PC-9 (cell line): ENCODE results near the gene CDK5. TPM values are rescaled to one million over a fixed set of nuclear protein-coding genes. Genes with fewer than 3 reads are reported as not detected.

Experiments used
- BruUV-seq: library from RNA; stranded (reverse); fragments of 400-500 nt; replicated peaks from 2 replicates; lab custom pipeline; 2021; lab: Mats Ljungman, UMichigan
- CTCF ChIA-PET: fragments of 300-600 bp; sonication (Branson Sonifier 250); formaldehyde crosslinking; loops from one replicate; lab custom pipeline; 2022; ENCODE audit warnings: antibody characterized with exemption; lab: Charles Lee
- POLR2A ChIA-PET: fragments of 300-600 bp; sonication (Branson Sonifier 250); formaldehyde crosslinking; loops from one replicate; lab custom pipeline; 2022; ENCODE audit warnings: antibody characterized with exemption; ENCODE audit not compliant: unreplicated experiment; lab: Charles Lee
- DNase-seq, 2 experiments: peaks; one replicate each; pipeline versions ENCODE4 v3.0.0 to v3.0.0-alpha.2; 2015 to 2022; ENCODE audit warnings: mixed read lengths in 1 of 2
- H2AFZ ChIP-seq: fragments of 200-600 bp; sonication (generic); 2 replicates; pipeline ENCODE4 v1.8.1; 2017; ENCODE audit warnings: antibody characterized with exemption
- H3F3A ChIP-seq: fragments of 200-600 bp; sonication (generic); 2 replicates; pipeline ENCODE4 v1.8.1; 2017; ENCODE audit warnings: antibody characterized with exemption, mild to moderate bottlenecking, low read depth; ENCODE audit not compliant: insufficient read depth
- H3K27ac ChIP-seq: fragments of 200-600 bp; sonication (generic); 2 replicates; pipeline ENCODE4 v1.6.1; 2016; ENCODE audit warnings: mixed run types
- H3K27me3 ChIP-seq: fragments of 200-600 bp; sonication (generic); 2 replicates; pipeline ENCODE4 v1.6.1; 2016; ENCODE audit warnings: low read depth, mixed run types; ENCODE audit not compliant: insufficient read depth
- H3K36me3 ChIP-seq: fragments of 200-600 bp; sonication (generic); 2 replicates; pipeline ENCODE4 v1.6.1; 2016; ENCODE audit warnings: low read depth, mixed run types
- H3K4me1 ChIP-seq: fragments of 200-600 bp; sonication (generic); replicated peaks from 2 replicates; pipeline ENCODE4 v1.6.1; 2016; ENCODE audit warnings: mixed run types; ENCODE audit not compliant: insufficient read depth
- H3K4me2 ChIP-seq: fragments of 200-600 bp; sonication (generic); 2 replicates; pipeline ENCODE4 v1.6.1; 2017; ENCODE audit warnings: mixed run types
- H3K4me3 ChIP-seq: fragments of 200-600 bp; sonication (generic); 2 replicates; pipeline ENCODE4 v1.6.1; 2016; ENCODE audit warnings: mixed run types
- H3K79me2 ChIP-seq: fragments of 200-600 bp; sonication (generic); 2 replicates; pipeline ENCODE4 v1.6.1; 2017; ENCODE audit warnings: low read depth, mixed run types
- H3K9me2 ChIP-seq: fragments of 200-600 bp; sonication (generic); 2 replicates; pipeline ENCODE4 v1.8.1; 2017; ENCODE audit warnings: mild to moderate bottlenecking; ENCODE audit not compliant: insufficient read depth
- H3K9me3 ChIP-seq: fragments of 200-600 bp; sonication (generic); 2 replicates; pipeline ENCODE4 v1.8.1; 2016; ENCODE audit warnings: low read depth; ENCODE audit not compliant: insufficient read depth
- H4K20me1 ChIP-seq: fragments of 200-600 bp; sonication (generic); 2 replicates; pipeline ENCODE4 v1.8.1; 2017; ENCODE audit not compliant: insufficient read depth
- EZH2 ChIP-seq: fragments of 200-600 bp; sonication (generic); IDR thresholded peaks from 2 replicates; pipeline ENCODE4 v1.8.0; 2017; ENCODE audit warnings: antibody characterized with exemption, low read depth
- intact Hi-C: fragments of 100-400 bp; cut with micrococcal nuclease; formaldehyde crosslinking; loops from one replicate; pipeline ENCODE4 v1.10.0; 2022; ENCODE audit not compliant: unreplicated experiment
- total RNA-seq: library from RNA; stranded (reverse); gene quantifications from 2 replicates; pipeline ENCODE4 v1.2.3, GENCODE V29; 2021
- TF ChIP-seq, protein P1 (sequence below): fragments of 200-600 bp; sonication (generic); conservative IDR thresholded peaks from 2 replicates; pipeline ENCODE4 v1.6.1; 2017; ENCODE audit warnings: mixed run types, antibody characterized with exemption, mild to moderate bottlenecking, moderate library complexity

CDK5 gene
- total RNA-seq, 1 experiment from 2014 or later: 45.7 TPM

DNA sequence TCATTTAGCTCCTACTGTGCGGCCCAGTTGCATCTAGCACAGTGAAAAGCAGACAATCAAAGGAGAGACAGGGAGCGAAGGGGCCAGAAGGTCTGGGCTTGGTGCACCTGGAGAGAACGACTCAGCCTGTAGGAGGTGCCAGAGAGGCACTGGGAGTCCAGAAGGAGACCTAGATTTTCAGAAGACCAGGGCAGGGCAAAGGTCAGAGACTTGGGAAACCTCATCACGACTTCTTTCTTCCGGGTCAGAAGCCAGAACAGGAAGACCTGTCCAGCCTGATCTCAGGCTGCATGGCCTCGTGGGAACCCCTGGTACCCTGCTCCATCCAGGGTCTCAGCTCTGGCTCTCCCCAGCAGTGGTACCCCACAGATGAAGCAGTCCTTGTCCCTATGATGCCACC, 33.7 kb upstream of the CDK5 start:
- Histone ChIP-seq H3K27ac (no peak overlapping the region), H3K4me3 (no peak overlapping the region), H3K79me2 (peaks cover 96% of the 10 kb centered on the region), H3K36me3 (no peaks in the 10 kb centered on the region), H3K4me1 (peaks cover 16% of the 10 kb centered on the region), H3K9me2 (no peaks in the 10 kb centered on the region), H3K9me3 (no peaks in the 10 kb centered on the region), H3K27me3 (no peaks in the 10 kb centered on the region), H3F3A (peaks cover 10% of the 10 kb centered on the region; the same call in 1 of the 2 replicates), H2AFZ (no peak overlapping the region), H3K4me2 (no peak overlapping the region), H4K20me1 (peaks cover 78% of the 10 kb centered on the region)
- no peak for DNase-seq
- TF ChIP-seq EZH2: no peak
- TF ChIP-seq, protein P1, sequence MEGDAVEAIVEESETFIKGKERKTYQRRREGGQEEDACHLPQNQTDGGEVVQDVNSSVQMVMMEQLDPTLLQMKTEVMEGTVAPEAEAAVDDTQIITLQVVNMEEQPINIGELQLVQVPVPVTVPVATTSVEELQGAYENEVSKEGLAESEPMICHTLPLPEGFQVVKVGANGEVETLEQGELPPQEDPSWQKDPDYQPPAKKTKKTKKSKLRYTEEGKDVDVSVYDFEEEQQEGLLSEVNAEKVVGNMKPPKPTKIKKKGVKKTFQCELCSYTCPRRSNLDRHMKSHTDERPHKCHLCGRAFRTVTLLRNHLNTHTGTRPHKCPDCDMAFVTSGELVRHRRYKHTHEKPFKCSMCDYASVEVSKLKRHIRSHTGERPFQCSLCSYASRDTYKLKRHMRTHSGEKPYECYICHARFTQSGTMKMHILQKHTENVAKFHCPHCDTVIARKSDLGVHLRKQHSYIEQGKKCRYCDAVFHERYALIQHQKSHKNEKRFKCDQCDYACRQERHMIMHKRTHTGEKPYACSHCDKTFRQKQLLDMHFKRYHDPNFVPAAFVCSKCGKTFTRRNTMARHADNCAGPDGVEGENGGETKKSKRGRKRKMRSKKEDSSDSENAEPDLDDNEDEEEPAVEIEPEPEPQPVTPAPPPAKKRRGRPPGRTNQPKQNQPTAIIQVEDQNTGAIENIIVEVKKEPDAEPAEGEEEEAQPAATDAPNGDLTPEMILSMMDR: peak; percentile 61
- ChIA-PET POLR2A (no interaction called here), CTCF (no interaction called here)
- intact Hi-C loops: no loop called here
- BruUV-seq: no TSS peak

DNA sequence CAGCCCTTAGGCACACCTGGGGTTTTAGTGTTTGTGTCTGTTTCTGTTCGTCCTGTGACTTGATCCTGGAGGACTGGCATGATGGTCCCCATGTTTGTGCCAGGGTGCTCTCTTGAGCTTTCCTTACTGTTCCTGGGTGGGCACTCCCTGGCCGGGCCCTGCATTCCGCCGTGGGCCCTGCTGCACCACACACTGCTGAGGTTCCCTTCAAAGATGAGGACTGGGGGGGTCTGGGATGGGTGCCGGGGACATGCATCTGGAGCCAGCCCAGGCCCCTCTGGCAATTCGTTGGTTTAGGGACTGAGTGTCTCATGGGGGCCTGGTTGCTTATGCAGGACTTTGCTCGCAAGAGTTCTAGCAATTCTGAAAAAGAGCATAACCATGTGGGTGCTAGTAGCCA, 33.3 kb upstream of the CDK5 start:
- Histone ChIP-seq H4K20me1 (peaks cover 76% of the 10 kb centered on the region), H3K36me3 (no peaks in the 10 kb centered on the region), H3F3A (peaks cover 10% of the 10 kb centered on the region; the same call in 1 of the 2 replicates), H3K4me1 (peaks cover 16% of the 10 kb centered on the region), H3K4me3 (no peak overlapping the region), H3K9me2 (no peaks in the 10 kb centered on the region), H3K27ac (no peak overlapping the region), H3K79me2 (peaks cover 92% of the 10 kb centered on the region), H3K27me3 (no peaks in the 10 kb centered on the region), H3K9me3 (no peaks in the 10 kb centered on the region), H3K4me2 (no peak overlapping the region), H2AFZ (no peak overlapping the region)
- ChIA-PET POLR2A (no interaction called here), CTCF (no interaction called here)
- DNase-seq: no peak
- intact Hi-C loops: no loop called here
- BruUV-seq: no TSS peak
- TF ChIP-seq, protein P1: no peak
- TF ChIP-seq EZH2: no peak

DNA sequence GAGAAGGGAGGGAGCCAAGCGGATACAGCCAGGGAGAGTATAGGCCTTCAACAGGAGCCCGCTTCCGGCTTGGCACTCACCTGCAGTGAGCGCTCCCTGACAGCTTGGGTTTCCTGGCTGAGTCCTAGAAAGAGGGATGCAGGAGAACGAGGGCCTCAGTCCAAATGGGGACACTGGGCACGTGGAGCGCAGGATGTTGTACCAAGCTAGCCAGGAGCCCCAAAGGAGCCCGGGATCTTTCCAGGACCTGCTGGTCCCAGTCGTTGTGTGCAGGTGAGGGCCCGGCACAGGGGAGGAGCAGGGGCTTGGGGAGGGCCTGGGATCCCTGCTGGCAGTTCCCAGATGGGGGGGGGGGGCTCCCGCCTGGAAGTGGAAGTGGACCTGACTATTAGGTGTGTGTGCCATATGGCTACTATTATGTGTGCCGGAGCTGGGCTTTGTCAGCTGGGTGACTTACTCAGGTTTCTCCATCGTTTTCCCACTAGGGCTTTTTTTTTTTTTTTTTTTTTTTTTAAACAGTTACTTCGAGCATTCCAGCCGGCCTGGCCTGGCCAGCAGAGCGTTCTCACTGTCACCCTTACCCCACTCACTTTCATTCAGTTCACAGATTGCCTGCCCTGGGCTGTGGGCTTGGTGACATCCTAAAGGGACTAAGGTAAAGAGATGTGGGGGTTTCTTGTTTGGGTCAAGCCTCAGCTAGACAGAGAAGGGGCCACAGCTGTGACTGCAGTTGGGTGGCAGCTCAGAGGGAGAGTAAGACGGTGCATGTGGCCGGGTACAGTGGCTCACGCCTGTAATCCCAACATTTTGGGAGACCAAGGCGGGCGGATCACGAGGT, 32.4 kb upstream of the CDK5 start:
- intact Hi-C loops: loop anchor here (10.0 kb wide), 1 partner anchor 115 kb away; the partner anchor contains the start of gene KCNH2
- Histone ChIP-seq H4K20me1 (peaks cover 70% of the 10 kb centered on the region), H3K27me3 (no peaks in the 10 kb centered on the region), H3K4me2 (no peak overlapping the region), H3K9me2 (no peaks in the 10 kb centered on the region), H3K9me3 (no peaks in the 10 kb centered on the region), H3K36me3 (no peaks in the 10 kb centered on the region), H3K4me1 (peaks cover 23% of the 10 kb centered on the region), H3K79me2 (peaks cover 83% of the 10 kb centered on the region), H3F3A (peaks cover 18% of the 10 kb centered on the region; the same call in 1 of the 2 replicates), H3K27ac (no peak overlapping the region), H3K4me3 (no peak overlapping the region), H2AFZ (no peak overlapping the region)
- DNase-seq: no peak
- TF ChIP-seq, protein P1: no peak
- no peak for TF ChIP-seq EZH2
- BruUV-seq: no TSS peak
- ChIA-PET POLR2A (no interaction called here), CTCF (interaction anchor here (0.7 kb wide), 1 partner anchor 349 kb away, joined by 8 read pairs; no protein-coding TSS in a partner anchor)
